Muscle of leg (tissue), 11 donors: ENCODE results near the gene DCTPP1. TPM values are rescaled to one million over a fixed set of nuclear protein-coding genes. Genes with fewer than 3 reads are reported as not detected.
A peak's percentile ranks its signal among the peaks of the same experiment; 100 is the strongest.

Experiments used
- DNase-seq: peaks from one replicate; pipeline ENCODE4 v3.0.0; 2013
- H3K27ac ChIP-seq: one replicate; pipeline ENCODE4 v1.5.1; 2013; ENCODE audit warnings: mild to moderate bottlenecking, low read length, control low read depth
- H3K27me3 ChIP-seq: one replicate; pipeline ENCODE4 v1.6.1; 2013; ENCODE audit warnings: low read length; ENCODE audit not compliant: control insufficient read depth, insufficient read depth
- H3K36me3 ChIP-seq: one replicate; pipeline ENCODE4 v1.6.1; 2013; ENCODE audit warnings: low read length; ENCODE audit not compliant: control insufficient read depth, insufficient read depth
- H3K4me1 ChIP-seq: one replicate; pipeline ENCODE4 v1.6.1; 2013; ENCODE audit warnings: low read length; ENCODE audit not compliant: control insufficient read depth, insufficient read depth
- H3K4me3 ChIP-seq: one replicate; pipeline ENCODE4 v1.5.1; 2013; ENCODE audit warnings: low read length, control low read depth
- H3K9me3 ChIP-seq: replicated peaks from 2 replicates; pipeline ENCODE4 v1.6.1; 2013; ENCODE audit warnings: low read depth, low read length; ENCODE audit not compliant: control insufficient read depth
- WGBS: methylation state at CpG from one replicate; pipeline ENCODE4 v1.1.5; 2013; ENCODE audit warnings: missing lambda C conversion rate; ENCODE audit not compliant: insufficient coverage; 5-methylcytosine and 5-hydroxymethylcytosine counted together
- polyA plus RNA-seq, 8 donors: library from polyadenylated mRNA; unstranded; fragments of 120-200 nt; gene quantifications; one replicate each; pipeline versions ENCODE4 v1.2.1 to v1.2.3, GENCODE V29; 2013; ENCODE audit warnings: inconsistent platforms in 1 of 8, low replicate concordance in 1 of 8; ENCODE audit not compliant: insufficient read length in 8 of 8, insufficient read depth in 1 of 8
- total RNA-seq: library from RNA; stranded (reverse); fragments of 120-200 nt; gene quantifications from one replicate; pipeline ENCODE4 v1.2.4, GENCODE V29; 2013

Gene DCTPP1
- total and polyA plus RNA-seq, 9 donors: 13.0 to 36.5 (median 33.7) TPM

DNA sequence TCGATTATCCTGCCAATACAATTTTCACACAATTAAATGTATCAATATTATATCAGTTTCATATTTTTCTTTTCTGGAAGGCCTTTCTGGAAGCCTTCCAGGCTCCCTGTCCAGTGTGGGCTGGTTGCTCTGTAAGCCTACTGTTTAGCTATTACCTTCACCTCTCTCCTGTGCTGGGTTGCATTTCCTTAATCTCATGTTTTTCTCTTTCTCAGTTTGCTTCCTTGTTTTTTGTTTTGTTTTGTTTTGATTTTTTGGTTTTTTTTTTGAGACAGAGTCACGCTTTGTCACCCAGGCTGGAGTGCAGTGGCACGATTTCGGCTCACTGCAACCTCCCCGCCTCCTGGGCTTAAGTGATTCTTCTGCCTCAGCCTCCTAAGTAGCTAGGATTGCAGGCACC, 9.0 kb upstream of the DCTPP1 start:
- H3K4me3 ChIP-seq: no peak overlapping the region
- H3K27me3 ChIP-seq: no peaks in the 10 kb centered on the region
- WGBS: 81% methylated on average over 4 of the region's 5 CpGs
- H3K4me1 ChIP-seq: no peaks in the 10 kb centered on the region
- H3K9me3 ChIP-seq: no peaks in the 10 kb centered on the region
- H3K36me3 ChIP-seq: peaks cover 2% of the 10 kb centered on the region
- no peak overlapping the region for H3K27ac ChIP-seq
- no peak for DNase-seq

DNA sequence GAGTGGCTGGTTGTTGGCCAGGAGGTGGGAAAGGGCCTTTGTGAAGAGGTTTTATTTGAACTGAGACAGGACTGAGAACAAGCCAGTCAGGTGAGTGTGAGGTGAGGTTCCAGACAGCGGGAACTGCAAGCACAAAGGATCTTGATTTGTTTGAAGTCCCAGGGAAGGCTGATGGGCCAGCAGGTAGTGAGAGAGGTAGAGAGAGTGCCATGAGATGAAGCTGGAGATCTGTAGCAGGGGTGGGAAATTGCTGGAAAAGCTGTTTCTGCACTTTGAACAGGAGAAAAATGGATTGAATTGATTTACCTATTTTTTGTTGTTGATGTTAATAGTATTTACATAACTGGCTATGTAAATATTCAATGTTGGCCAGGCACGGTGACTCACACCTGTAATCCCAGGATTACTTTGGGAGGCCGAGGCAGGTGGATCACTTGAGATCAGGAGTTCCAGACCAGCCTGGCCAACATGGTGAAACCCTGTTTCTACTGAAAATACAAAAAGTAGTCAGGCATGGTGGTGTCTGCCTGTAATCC, 7.7 kb upstream of the DCTPP1 start:
- Histone ChIP-seq H3K9me3 (no peaks in the 10 kb centered on the region), H3K27me3 (no peaks in the 10 kb centered on the region), H3K4me1 (no peaks in the 10 kb centered on the region), H3K27ac (no peak overlapping the region), H3K36me3 (no peaks in the 10 kb centered on the region), H3K4me3 (no peak overlapping the region)
- DNase-seq: no peak
- WGBS: 79% methylated on average over 2 of the region's 3 CpGs

DNA sequence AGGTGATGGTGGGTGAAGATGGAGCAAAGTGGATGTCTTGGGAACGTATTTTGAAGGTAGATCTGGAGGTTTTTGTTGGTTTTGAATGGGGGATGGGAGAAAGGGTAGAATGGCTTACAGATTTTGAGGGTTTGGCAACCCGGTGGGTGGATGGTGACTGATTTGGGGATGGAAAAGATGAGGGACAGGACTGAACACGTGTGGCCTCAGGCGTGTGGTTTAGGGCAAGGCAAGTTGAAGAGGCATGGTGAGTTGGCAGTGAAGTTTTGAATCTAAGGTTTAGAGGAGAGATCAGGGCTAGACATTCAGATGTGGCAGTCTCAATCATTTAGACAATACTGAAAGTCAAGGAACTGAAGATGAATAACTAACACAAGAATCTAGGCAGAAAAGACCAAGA, 5.0 kb upstream of the DCTPP1 start:
- Histone ChIP-seq H3K9me3 (no peaks in the 10 kb centered on the region), H3K27me3 (no peaks in the 10 kb centered on the region), H3K36me3 (no peaks in the 10 kb centered on the region), H3K4me1 (peaks cover 7% of the 10 kb centered on the region), H3K4me3 (no peak overlapping the region), H3K27ac (no peak overlapping the region)
- 66% methylated on average over 4 of the region's 4 CpGs for WGBS
- no peak for DNase-seq

DNA sequence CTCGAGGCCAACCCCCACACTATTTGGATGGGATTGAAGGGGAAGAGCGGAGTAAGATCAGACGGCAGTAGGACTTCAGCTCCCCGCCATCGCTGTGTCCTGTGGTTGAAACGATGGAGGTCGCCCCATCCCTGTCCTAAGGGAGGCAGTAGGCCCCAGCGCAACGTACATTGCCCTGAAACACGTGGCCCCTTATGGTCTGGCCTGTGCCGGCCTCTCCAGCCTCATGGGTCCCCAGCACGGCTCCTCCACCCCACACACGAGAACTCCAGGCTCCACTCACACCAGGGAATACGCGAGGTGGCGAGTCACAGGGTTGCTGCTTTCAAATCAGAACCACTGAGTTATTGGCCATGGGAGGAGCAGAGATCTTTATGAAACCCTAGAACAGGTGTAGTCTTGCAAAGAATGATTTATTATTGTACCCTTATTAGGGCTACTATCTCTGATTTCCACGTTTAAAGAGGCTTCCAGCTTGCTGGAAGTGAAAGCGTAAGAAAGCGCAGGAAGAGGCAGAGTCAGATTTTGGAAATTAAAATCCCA, 669 bp upstream of the DCTPP1 start:
- DNase-seq: no peak
- no peaks in the 10 kb centered on the region for H3K27me3 ChIP-seq
- peak overlapping the region; percentile 77 for H3K27ac ChIP-seq
- no peaks in the 10 kb centered on the region for H3K9me3 ChIP-seq
- 25% methylated on average over 11 of the region's 19 CpGs for WGBS
- H3K4me3 ChIP-seq: peak overlapping the region; percentile 93
- H3K36me3 ChIP-seq: peaks cover 14% of the 10 kb centered on the region
- H3K4me1 ChIP-seq: peaks cover 16% of the 10 kb centered on the region

DNA sequence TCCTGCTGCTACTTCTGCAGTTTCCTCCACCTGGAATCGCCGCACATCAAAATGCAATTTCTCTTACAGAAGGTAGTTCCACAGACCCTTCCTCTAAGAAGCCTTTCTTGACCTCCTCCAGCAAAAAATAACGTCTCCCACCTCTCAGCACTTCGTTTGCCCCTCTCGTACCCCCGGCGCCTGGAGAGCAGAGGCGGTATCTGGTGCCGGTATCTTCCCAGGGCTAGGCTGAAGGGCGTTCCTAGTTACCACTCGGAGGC, 482 bp downstream of the DCTPP1 start:
- no peaks in the 10 kb centered on the region for H3K27me3 ChIP-seq
- H3K27ac ChIP-seq: peak overlapping the region; percentile 77
- H3K4me1 ChIP-seq: peaks cover 16% of the 10 kb centered on the region
- 5% methylated on average over 11 of the region's 11 CpGs for WGBS
- no peak for DNase-seq
- peak overlapping the region; percentile 93 for H3K4me3 ChIP-seq
- H3K36me3 ChIP-seq: peaks cover 18% of the 10 kb centered on the region
- no peaks in the 10 kb centered on the region for H3K9me3 ChIP-seq

DNA sequence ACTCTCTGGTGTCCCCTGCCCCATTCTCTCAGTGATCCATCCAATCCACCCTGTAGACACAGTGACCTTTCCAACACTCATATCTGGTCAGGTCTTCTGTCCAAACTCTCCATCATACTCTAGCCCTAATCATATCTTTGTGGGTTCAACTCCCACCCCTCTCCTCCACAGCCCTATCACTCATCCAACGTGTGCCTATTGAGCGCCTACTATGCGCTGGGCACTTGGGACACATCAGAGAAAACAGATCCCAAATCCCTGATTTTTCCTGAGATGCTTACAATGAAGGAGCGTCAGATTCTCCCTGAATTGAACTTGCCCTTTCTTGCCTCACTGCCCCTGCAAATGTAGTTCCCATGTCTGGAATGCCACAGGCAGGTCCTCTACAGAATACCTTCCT, 1.8 kb downstream of the DCTPP1 start:
- H3K4me1 ChIP-seq: peaks cover 16% of the 10 kb centered on the region
- no peaks in the 10 kb centered on the region for H3K27me3 ChIP-seq
- WGBS: 93% methylated on average over 4 of the region's 4 CpGs
- no peak overlapping the region for H3K4me3 ChIP-seq
- H3K27ac ChIP-seq: no peak overlapping the region
- no peak for DNase-seq
- H3K36me3 ChIP-seq: peaks cover 27% of the 10 kb centered on the region
- no peaks in the 10 kb centered on the region for H3K9me3 ChIP-seq

DNA sequence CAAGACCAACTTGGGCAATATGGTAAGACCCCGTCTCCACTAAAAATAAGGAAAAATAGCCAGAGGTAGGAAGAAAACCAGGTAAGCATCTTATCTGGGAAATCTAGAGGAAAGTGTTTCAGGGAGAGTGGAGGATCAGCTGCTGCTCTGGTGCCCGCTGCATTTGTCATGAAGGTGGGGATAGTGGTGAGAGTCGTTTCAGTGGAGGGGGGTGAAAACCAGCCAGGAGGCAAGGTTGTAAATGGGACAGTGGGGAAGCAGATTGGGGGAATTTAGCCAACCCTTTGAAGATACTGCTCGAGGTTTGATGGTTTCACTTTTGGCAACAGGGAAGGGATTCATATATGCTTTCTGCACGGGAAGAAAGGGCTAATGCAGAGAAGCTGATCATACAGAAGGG, 8.8 kb downstream of the DCTPP1 start:
- DNase-seq: no peak
- peaks cover 8% of the 10 kb centered on the region for H3K4me1 ChIP-seq
- H3K36me3 ChIP-seq: peaks cover 35% of the 10 kb centered on the region
- no peak overlapping the region for H3K4me3 ChIP-seq
- H3K27ac ChIP-seq: no peak overlapping the region
- 71% methylated on average over 5 of the region's 5 CpGs for WGBS
- no peaks in the 10 kb centered on the region for H3K9me3 ChIP-seq
- H3K27me3 ChIP-seq: no peaks in the 10 kb centered on the region

DNA sequence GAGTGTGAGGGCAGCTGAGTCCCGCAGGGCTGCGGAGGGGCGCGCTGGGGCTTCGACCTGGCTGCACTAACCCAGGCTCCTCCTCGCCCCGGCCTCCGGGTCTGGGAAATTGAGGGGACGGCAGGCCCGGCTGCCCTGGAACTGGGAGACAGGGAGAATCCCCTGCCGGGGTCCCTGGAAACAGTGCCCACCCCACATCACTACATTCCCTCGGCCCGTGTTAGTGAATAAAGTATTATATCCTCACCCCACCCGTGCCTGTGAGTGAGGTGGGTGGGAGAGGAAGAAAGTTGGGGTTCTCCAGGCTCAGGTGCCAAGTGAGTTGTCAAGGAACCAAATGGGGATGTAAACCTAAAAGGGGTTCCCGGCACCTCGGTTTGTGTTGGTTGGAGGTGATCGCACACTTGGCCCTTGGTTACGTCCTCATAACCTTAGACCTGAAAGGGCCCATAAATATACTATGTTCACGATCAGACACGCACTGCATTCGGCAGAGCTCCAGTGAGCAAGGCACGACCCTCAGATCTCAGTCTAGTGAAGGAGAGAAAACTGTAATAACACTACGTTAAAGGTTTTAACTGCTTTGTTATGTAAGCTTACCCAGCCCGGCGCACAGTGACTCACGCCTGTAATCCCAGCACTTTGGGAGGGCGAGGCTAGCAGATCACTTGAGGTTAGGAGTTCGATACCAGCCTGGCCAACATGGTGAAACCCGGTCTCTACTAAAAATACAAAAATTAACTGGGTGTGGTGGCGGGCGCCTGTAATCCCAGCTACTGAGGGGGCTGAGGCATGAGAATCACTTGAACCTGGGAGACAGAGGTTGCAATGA, 11.3 kb downstream of the DCTPP1 start:
- Histone ChIP-seq H3K4me1 (peaks cover 8% of the 10 kb centered on the region), H3K4me3 (peak overlapping the region; percentile 50), H3K27me3 (no peaks in the 10 kb centered on the region), H3K36me3 (peaks cover 29% of the 10 kb centered on the region), H3K9me3 (no peaks in the 10 kb centered on the region), H3K27ac (peak overlapping the region; percentile 62)
- no peak for DNase-seq
- 60% methylated on average over 14 of the region's 31 CpGs for WGBS

DNA sequence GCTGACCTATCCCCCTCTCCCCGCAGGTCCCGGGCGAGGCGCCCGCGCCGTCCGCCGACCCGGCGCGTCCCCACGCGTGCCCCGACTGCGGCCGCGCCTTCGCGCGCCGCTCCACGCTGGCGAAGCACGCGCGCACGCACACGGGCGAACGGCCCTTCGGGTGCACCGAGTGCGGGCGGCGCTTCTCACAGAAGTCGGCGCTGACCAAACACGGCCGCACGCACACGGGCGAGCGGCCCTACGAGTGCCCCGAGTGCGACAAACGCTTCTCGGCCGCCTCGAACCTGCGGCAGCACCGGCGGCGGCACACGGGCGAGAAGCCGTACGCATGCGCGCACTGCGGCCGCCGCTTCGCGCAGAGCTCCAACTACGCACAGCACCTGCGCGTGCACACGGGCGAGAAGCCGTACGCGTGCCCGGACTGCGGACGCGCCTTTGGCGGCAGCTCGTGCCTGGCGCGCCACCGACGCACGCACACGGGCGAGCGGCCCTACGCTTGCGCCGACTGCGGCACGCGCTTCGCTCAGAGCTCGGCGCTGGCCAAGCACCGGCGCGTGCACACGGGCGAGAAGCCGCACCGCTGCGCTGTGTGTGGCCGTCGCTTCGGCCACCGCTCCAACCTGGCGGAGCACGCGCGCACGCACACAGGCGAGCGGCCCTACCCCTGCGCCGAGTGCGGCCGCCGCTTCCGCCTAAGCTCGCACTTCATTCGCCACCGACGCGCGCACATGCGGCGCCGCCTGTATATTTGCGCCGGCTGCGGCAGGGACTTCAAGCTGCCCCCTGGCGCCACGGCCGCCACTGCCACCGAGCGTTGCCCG, 12.1 kb downstream of the DCTPP1 start:
- no peaks in the 10 kb centered on the region for H3K27me3 ChIP-seq
- peaks cover 8% of the 10 kb centered on the region for H3K4me1 ChIP-seq
- peaks cover 28% of the 10 kb centered on the region for H3K36me3 ChIP-seq
- peak; percentile 96 for DNase-seq
- H3K9me3 ChIP-seq: no peaks in the 10 kb centered on the region
- WGBS: under 1% methylated on average over 132 of the region's 140 CpGs
- peak overlapping the region; percentile 62 for H3K27ac ChIP-seq
- H3K4me3 ChIP-seq: peak overlapping the region; percentile 50
